Motor neuron (in vitro differentiated cells): Measurements from ENCODE around the gene MESP2. TPM values are rescaled to one million over a fixed set of nuclear protein-coding genes. Genes with fewer than 3 reads are reported as not detected.
"Not testable (repeated sequence)": the region's sequence is repeated elsewhere in the genome, so short reads cannot be mapped to it uniquely, and the experiment has no call there.

Experiments used
- ATAC-seq, 8 experiments: fragments of 200-7000 bp; cut with Tn5 transposase; replicated peaks in 6 of 8; 2 replicates each; pipeline ENCODE4 v1.8.0; 2021; ENCODE audit warnings: mild to moderate bottlenecking in 8 of 8, moderate library complexity in 8 of 8
- H3K27ac ChIP-seq, 2 donors: fragments of 250-450 bp; sonication (Bioruptor Pico); 2 replicates each; pipeline ENCODE4 v1.9.0; 2021; ENCODE audit warnings: antibody characterized with exemption in 2 of 2, mild to moderate bottlenecking in 2 of 2, moderate library complexity in 1 of 2
- H3K4me1 ChIP-seq, 2 donors: fragments of 250-450 bp; sonication (Bioruptor Pico); replicated peaks in 1 of 2; 2 replicates each; pipeline ENCODE4 v1.6.1; 2021; ENCODE audit warnings: antibody characterized with exemption in 2 of 2, mild to moderate bottlenecking in 2 of 2, moderate library complexity in 1 of 2
- H3K4me3 ChIP-seq, 5 donors: fragments of 250-450 bp; sonication (Bioruptor Pico); 2 replicates each; pipeline ENCODE4 v1.9.0; 2021; ENCODE audit warnings: antibody characterized with exemption in 5 of 5, mild to moderate bottlenecking in 5 of 5, moderate library complexity in 4 of 5
- WGBS, 10 experiments: fragments of 450-650 bp; shearing (Covaris generic); methylation state at CpG; one replicate each; pipeline ENCODE4 v1.0.0; 2022; 5-methylcytosine and 5-hydroxymethylcytosine counted together
- in situ Hi-C, 9 experiments: fragments of 400-800 bp; cut with MboI; loops; one replicate each; pipeline ENCODE4 v1.15.0; 2021; ENCODE audit warnings: low sequenced_read_pairs in 9 of 9, low pct_unique_long_range_greater_than_20kb in 2 of 9; ENCODE audit not compliant: unreplicated experiment in 9 of 9
- total RNA-seq, 8 experiments: library from RNA; unstranded; fragments of 300-600 nt; gene quantifications; 2 replicates each; pipeline versions ENCODE4 v1.2.3 to v1.2.4, GENCODE V29; 2022

Gene MESP2
- total RNA-seq, 8 experiments from 2014 or later: 0.18 to 0.90 (median 0.22) TPM; not detected in 2

GRCh38 chr15:89774492-89774891 lies 1.6 kb upstream of the MESP2 start:
- Histone ChIP-seq H3K4me3 (no peak overlapping the region), H3K4me1 (peaks cover 0 to 5% of the 10 kb centered on the region in 2 donors), H3K27ac (no peak overlapping the region)
- in situ Hi-C loops: loop anchor here in 4 of 9 experiments (25.0 kb wide), 2 partner anchors 113 to 313 kb away; partner anchors contain the start of gene AP3S2 (in 1 of the 4)
- WGBS, 10 experiments: 80 to 96% (median 89%) methylated on average over 1 to 5 of the region's 5 CpGs; no CpG with 5 or more reads in 5 of the 10 experiments
- no peak for ATAC-seq

- no peak overlapping the region for H3K27ac ChIP-seq
- H3K4me3 ChIP-seq: peak overlapping the region in 2 of 5 donors; percentile 33 to 38
- 60 to 100% (median 100%) methylated on average over 1 to 4 of the region's 14 CpGs; no CpG with 5 or more reads in 6 of the 10 experiments for WGBS, 10 experiments
- H3K4me1 ChIP-seq: peaks cover 0 to 5% of the 10 kb centered on the region in 2 donors
- ATAC-seq: no peak
- in situ Hi-C loops: no loop called here
These were observed 317 bp upstream of the MESP2 start for GRCh38 chr15:89775815-89776214.

GRCh38 chr15:89777073-89777751 lies 1.1 kb downstream of the MESP2 start:
- peaks cover 0 to 5% of the 10 kb centered on the region in 2 donors for H3K4me1 ChIP-seq
- peak overlapping the region in 1 of 2 donors; percentile 64 for H3K27ac ChIP-seq
- in situ Hi-C loops: no loop called here
- WGBS, 10 experiments: 33 to 100% (median 92%) methylated on average over 1 to 9 of the region's 25 CpGs; no CpG with 5 or more reads in 4 of the 10 experiments
- ATAC-seq: no peak
- H3K4me3 ChIP-seq: no peak overlapping the region

GRCh38 chr15:89777782-89778380 lies 1.7 kb downstream of the MESP2 start:
- Histone ChIP-seq H3K27ac (no peak overlapping the region), H3K4me3 (no peak overlapping the region), H3K4me1 (peaks cover 0 to 5% of the 10 kb centered on the region in 2 donors)
- in situ Hi-C loops: no loop called here
- 60 to 94% (median 80%) methylated on average over 2 to 5 of the region's 10 CpGs; no CpG with 5 or more reads in 6 of the 10 experiments for WGBS, 10 experiments
- ATAC-seq: peak in 1 of 8 experiments; percentile 7

GRCh38 chr15:89778861-89779260 lies 2.7 kb downstream of the MESP2 start:
- Histone ChIP-seq H3K4me1 (peaks cover 0 to 5% of the 10 kb centered on the region in 2 donors), H3K27ac (no peak overlapping the region), H3K4me3 (no peak overlapping the region)
- in situ Hi-C loops: no loop called here
- 0 to 94% (median 71%) methylated on average over 1 to 4 of the region's 4 CpGs; no CpG with 5 or more reads in 6 of the 10 experiments for WGBS, 10 experiments
- ATAC-seq: no peak

GRCh38 chr15:89780601-89781000 lies 4.5 kb downstream of the MESP2 start:
- in situ Hi-C loops: no loop called here
- no peak for ATAC-seq
- no peak overlapping the region for H3K4me3 ChIP-seq
- 83 to 100% (median 89%) methylated on average over 1 to 6 of the region's 6 CpGs; no CpG with 5 or more reads in 3 of the 10 experiments for WGBS, 10 experiments
- peaks cover 0 to 5% of the 10 kb centered on the region in 2 donors for H3K4me1 ChIP-seq
- H3K27ac ChIP-seq: no peak overlapping the region

- in situ Hi-C loops: no loop called here
- 67 to 100% (median 82%) methylated on average over 1 to 6 of the region's 6 CpGs; no CpG with 5 or more reads in 4 of the 10 experiments for WGBS, 10 experiments
- Histone ChIP-seq H3K27ac (no peak overlapping the region), H3K4me1 (peaks cover 0 to 5% of the 10 kb centered on the region in 2 donors), H3K4me3 (no peak overlapping the region)
- no peak for ATAC-seq
These were observed 4.9 kb downstream of the MESP2 start for GRCh38 chr15:89781055-89781454.

- peak in 3 of 8 experiments; percentile 13 to 23 (median 13) for ATAC-seq
- WGBS, 10 experiments: 53 to 94% (median 81%) methylated on average over 4 to 13 of the region's 15 CpGs
- Histone ChIP-seq H3K4me3 (no peak overlapping the region), H3K4me1 (no peaks in the 10 kb centered on the region), H3K27ac (no peak overlapping the region)
- in situ Hi-C loops: no loop called here
These were observed 5.9 kb downstream of the MESP2 start for GRCh38 chr15:89781891-89782618.

- H3K4me3 ChIP-seq, H3K4me1 ChIP-seq, ATAC-seq, H3K27ac ChIP-seq, in situ Hi-C loops: not testable (repeated sequence)
- WGBS, 10 experiments: 70 to 100% (median 86%) methylated on average over 3 to 6 of the region's 9 CpGs; no CpG with 5 or more reads in 2 of the 10 experiments
These were observed 6.5 kb downstream of the MESP2 start for GRCh38 chr15:89782619-89782950.

- Histone ChIP-seq H3K4me1 (no peaks in the 10 kb centered on the region), H3K27ac (no peak overlapping the region), H3K4me3 (no peak overlapping the region)
- in situ Hi-C loops: no loop called here
- peak in 3 of 8 experiments; percentile 68 to 74 (median 71) for ATAC-seq
- WGBS, 10 experiments: 5 to 90% (median 74%) methylated on average over 2 to 7 of the region's 14 CpGs; no CpG with 5 or more reads in 2 of the 10 experiments
These were observed 7.2 kb downstream of the MESP2 start for GRCh38 chr15:89783111-89783860.

- H3K4me1 ChIP-seq: no peaks in the 10 kb centered on the region
- 0 to 100% (median 48%) methylated on average over 1 of the region's 15 CpGs; no CpG with 5 or more reads in 6 of the 10 experiments for WGBS, 10 experiments
- in situ Hi-C loops: no loop called here
- H3K27ac ChIP-seq: no peak overlapping the region
- no peak overlapping the region for H3K4me3 ChIP-seq
- peak in 3 of 8 experiments; percentile 2 to 9 (median 3) for ATAC-seq
These were observed 7.9 kb downstream of the MESP2 start for GRCh38 chr15:89783861-89784685.

GRCh38 chr15:89784686-89784960 lies 8.5 kb downstream of the MESP2 start:
- no peak overlapping the region for H3K27ac ChIP-seq
- no peak for ATAC-seq
- H3K4me3 ChIP-seq: no peak overlapping the region
- in situ Hi-C loops: no loop called here
- H3K4me1 ChIP-seq: no peaks in the 10 kb centered on the region
- WGBS, 10 experiments: 72 to 83% (median 80%) methylated on average over 2 of the region's 7 CpGs; no CpG with 5 or more reads in 7 of the 10 experiments
